GM12878 (cell line): ENCODE measurements around the gene KDM6B. TPM values are rescaled to one million over a fixed set of nuclear protein-coding genes. Genes with fewer than 3 reads are reported as not detected.

Source experiments
- ATAC-seq: fragments of 200-7000 bp; cut with Tn5 transposase; 3 replicates; pipeline ENCODE4 v1.9.1; 2020; ENCODE audit warnings: mild to moderate bottlenecking, moderate library complexity
- BruUV-seq: library from RNA; stranded (reverse); fragments of 400-500 nt; replicated peaks from 2 replicates; lab custom pipeline; 2021; lab: Mats Ljungman, UMichigan
- CTCF ChIA-PET: fragments of 300-600 bp; sonication (Branson Sonifier 250); formaldehyde crosslinking; extraction: SDS; loops from one replicate; lab custom pipeline; 2021; ENCODE audit warnings: inconsistent platforms; lab: Yijun Ruan, JAX
- POLR2A ChIA-PET: fragments of 350-600 bp; formaldehyde crosslinking; extraction: SDS; loops from one replicate; lab custom pipeline; 2021; ENCODE audit warnings: inconsistent platforms; lab: Charles Lee
- RAD21 ChIA-PET: fragments of 300-600 bp; sonication (Branson Sonifier 250); formaldehyde crosslinking; loops from one replicate; lab custom pipeline; 2023; ENCODE audit warnings: antibody characterized with exemption; ENCODE audit not compliant: unreplicated experiment; lab: Charles Lee
- SMC1A ChIA-PET: fragments of 300-600 bp; sonication (Branson Sonifier 250); formaldehyde crosslinking; loops from one replicate; lab custom pipeline; 2023; ENCODE audit not compliant: unreplicated experiment, uncharacterized antibody; lab: Charles Lee
- DNase-seq: peaks from one replicate; pipeline ENCODE4 v3.0.0-alpha.2; 2011; ENCODE audit warnings: low read depth, low spot score
- FAIRE-seq: peaks from 3 replicates; lab custom pipeline; 2011; peaks lifted over from hg19 to GRCh38; lab: Jason Lieb, UNC
- H2AFZ ChIP-seq: 2 replicates; pipeline ENCODE4 v1.6.0; 2011; ENCODE audit warnings: low read depth, low read length, control low read depth; ENCODE audit not compliant: control insufficient read depth
- H3K27ac ChIP-seq: 2 replicates; pipeline ENCODE4 v1.5.1; 2011; ENCODE audit warnings: control low read depth; ENCODE audit not compliant: control insufficient read depth, insufficient read depth
- H3K27me3 ChIP-seq, 2 experiments: replicated peaks in 1 of 2; 2 replicates each; pipeline versions ENCODE4 v1.6.0 to v1.6.1; 2011; ENCODE audit warnings: low read length in 1 of 2; ENCODE audit not compliant: control insufficient read depth in 2 of 2, insufficient read depth in 2 of 2
- H3K36me3 ChIP-seq, 2 experiments: 2 replicates each; pipeline ENCODE4 v1.5.1; 2011; ENCODE audit warnings: low read length in 1 of 2; ENCODE audit not compliant: control insufficient read depth in 2 of 2, insufficient read depth in 2 of 2
- H3K4me1 ChIP-seq: 2 replicates; pipeline ENCODE4 v1.6.1; 2011; ENCODE audit warnings: mild to moderate bottlenecking, low read length, moderate library complexity, mixed read lengths; ENCODE audit not compliant: control insufficient read depth, insufficient read depth
- H3K4me2 ChIP-seq: 2 replicates; pipeline ENCODE4 v1.6.0; 2011; ENCODE audit warnings: control low read depth; ENCODE audit not compliant: control insufficient read depth, insufficient read depth
- H3K4me3 ChIP-seq: fragments of 200-600 bp; sonication (generic); 2 replicates; pipeline ENCODE4 v1.5.1; 2016
- H3K79me2 ChIP-seq: 2 replicates; pipeline ENCODE4 v1.6.0; 2011; ENCODE audit warnings: low read length; ENCODE audit not compliant: control insufficient read depth, insufficient read depth
- H3K9ac ChIP-seq: 2 replicates; pipeline ENCODE4 v1.8.0; 2011; ENCODE audit warnings: low read length, control low read depth, mixed read lengths; ENCODE audit not compliant: control insufficient read depth, insufficient read depth
- H3K9me3 ChIP-seq: replicated peaks from 3 replicates; pipeline ENCODE4 v1.5.1; 2011; ENCODE audit warnings: mild to moderate bottlenecking, low read length; ENCODE audit not compliant: control insufficient read depth, insufficient read depth
- H4K20me1 ChIP-seq: 2 replicates; pipeline ENCODE4 v1.6.0; 2011; ENCODE audit not compliant: control insufficient read depth, insufficient read depth
- CREB1 ChIP-seq: IDR thresholded peaks from 2 replicates; pipeline ENCODE4 v1.6.1; 2012; ENCODE audit warnings: low read depth, mild to moderate bottlenecking, inconsistent platforms
- CREM ChIP-seq: IDR thresholded peaks from 2 replicates; pipeline ENCODE4 v1.6.1; 2014; ENCODE audit warnings: antibody characterized with exemption, low read depth
- FOS ChIP-seq: IDR thresholded peaks from 3 replicates; pipeline ENCODE4 v1.6.1; 2011; ENCODE audit warnings: borderline replicate concordance; ENCODE audit not compliant: insufficient read length; ENCODE audit errors: extremely low read depth
- GABPA ChIP-seq: IDR thresholded peaks from 2 replicates; pipeline ENCODE4 v1.6.1; 2014; ENCODE audit warnings: antibody characterized with exemption, low read depth, mild to moderate bottlenecking, inconsistent platforms
- LARP7 ChIP-seq: fragments of 450-650 bp; IDR thresholded peaks from 2 replicates; pipeline ENCODE4 v1.6.1; 2017; ENCODE audit warnings: mild to moderate bottlenecking
- RAD21 ChIP-seq: IDR thresholded peaks from 2 replicates; pipeline ENCODE4 v1.6.1; 2011; ENCODE audit warnings: mild to moderate bottlenecking, low read depth, low read length, moderate library complexity; ENCODE audit not compliant: insufficient read depth
- SUZ12 ChIP-seq: fragments of 200-600 bp; sonication (generic); IDR thresholded peaks from one replicate; pipeline ENCODE4 v1.6.1; 2018; ENCODE audit warnings: antibody characterized with exemption, mild to moderate bottlenecking; ENCODE audit not compliant: unreplicated experiment
- TCF3 ChIP-seq: IDR thresholded peaks from 2 replicates; pipeline ENCODE4 v1.6.1; 2012; ENCODE audit warnings: low read depth, mild to moderate bottlenecking, low read length, borderline replicate concordance; ENCODE audit not compliant: insufficient read depth
- ZNF24 ChIP-seq: fragments of 450-650 bp; IDR thresholded peaks from 2 replicates; pipeline ENCODE4 v1.6.1; 2017; ENCODE audit warnings: antibody characterized with exemption, mild to moderate bottlenecking
- WGBS: methylation state at CpG from one replicate; pipeline ENCODE4 v1.1.6; 2016; ENCODE audit warnings: low lambda C conversion rate; ENCODE audit not compliant: insufficient replicate concordance, insufficient coverage; ENCODE audit errors: missing lambda C conversion rate; 5-methylcytosine and 5-hydroxymethylcytosine counted together
- in situ Hi-C: fragments of 300-500 bp; cut with MboI; formaldehyde crosslinking; loops from 9 replicates; pipeline ENCODE4 v1.14.3; 2018; ENCODE audit warnings: mixed read lengths
- intact Hi-C: fragments of 100-400 bp; cut with micrococcal nuclease; formaldehyde crosslinking; loops from one replicate; pipeline ENCODE4 v1.14.2; 2022; ENCODE audit not compliant: unreplicated experiment
- polyA plus RNA-seq, 11 experiments: library from polyadenylated mRNA; depleted of rRNA in 4 of 11; unstranded in 6 of 11; stranded (reverse) in 5 of 11; fragments of >200 nt; fragmentation: Nextera tagmentation in 4 of 11; fragmentation: Illumina TruSeq in 1 of 11; extraction: Ambion mirVana in 4 of 11; extraction: Trizol in 1 of 11; gene quantifications; 1 replicate in 1 of 11; 2 replicates in 10 of 11; pipeline versions ENCODE4 v1.2.1 to v1.2.3, GENCODE V29; 2011 to 2016; ENCODE audit warnings: inconsistent platforms in 2 of 11, missing spikeins in 2 of 11, low read depth in 1 of 11
- total RNA-seq, 4 experiments: library from RNA; depleted of rRNA in 3 of 4; stranded (reverse); fragments of >200 nt in 3 of 4; fragmentation: Illumina TruSeq in 1 of 4; extraction: Trizol in 1 of 4; gene quantifications; 2 replicates each; pipeline versions ENCODE4 v1.2.1 to v1.2.3, GENCODE V29; 2013 to 2021

The KDM6B gene
- total and polyA plus RNA-seq, 10 of the 15 experiments (the other 5 are each of a cell fraction or from before 2014, with no cell fraction given): 0.05 to 33.5 (median 2.3) TPM

DNA sequence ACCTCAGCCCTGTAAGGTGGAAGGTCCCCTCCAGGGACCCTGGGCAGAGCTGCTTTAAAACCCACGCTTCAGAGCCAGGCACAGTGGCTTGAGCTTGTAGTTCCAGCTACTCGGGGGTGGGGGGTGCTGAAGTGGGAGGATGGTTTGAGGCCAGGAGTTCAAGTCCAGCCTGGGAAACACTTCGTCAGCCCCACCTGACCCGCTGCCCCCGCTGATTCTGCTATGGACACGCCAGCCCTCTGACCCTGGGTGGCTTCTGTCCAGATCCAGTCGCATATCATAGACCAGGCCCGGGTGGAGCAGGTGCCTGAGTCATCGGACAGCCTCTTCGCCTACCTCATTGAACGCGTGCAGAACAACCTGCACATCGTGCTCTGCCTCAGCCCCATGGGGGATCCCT is 35.2 kb upstream of the KDM6B start:
- no peak overlapping the region for H2AFZ ChIP-seq
- no peak for DNase-seq
- SMC1A ChIA-PET: no interaction called here
- no peak overlapping the region for H3K27ac ChIP-seq
- H3K4me1 ChIP-seq: no peaks in the 10 kb centered on the region
- no peaks in the 10 kb centered on the region for H3K9me3 ChIP-seq
- no peak overlapping the region for H3K4me2 ChIP-seq
- POLR2A ChIA-PET: no interaction called here
- WGBS: 45% methylated on average over 13 of the region's 13 CpGs
- BruUV-seq: no TSS peak
- FAIRE-seq: no peak
- H3K27me3 ChIP-seq: no peaks in the 10 kb centered on the region
- CTCF ChIA-PET: interaction anchor here (0.6 kb wide), 1 partner anchor 184 kb away, joined by 4 read pairs; no protein-coding TSS in a partner anchor
- H3K36me3 ChIP-seq: no peaks in the 10 kb centered on the region
- intact Hi-C loops (no loop called here), in situ Hi-C loops (no loop called here)
- no peak overlapping the region for H3K9ac ChIP-seq
- H3K79me2 ChIP-seq: no peaks in the 10 kb centered on the region
- TF ChIP-seq LARP7: no peak
- no peak for TF ChIP-seq RAD21
- TF ChIP-seq ZNF24: no peak
- TF ChIP-seq, all 136 proteins: peak for 0
- H4K20me1 ChIP-seq: no peaks in the 10 kb centered on the region
- RAD21 ChIA-PET: no interaction called here
- H3K4me3 ChIP-seq: no peak overlapping the region
- ATAC-seq: no peak

DNA sequence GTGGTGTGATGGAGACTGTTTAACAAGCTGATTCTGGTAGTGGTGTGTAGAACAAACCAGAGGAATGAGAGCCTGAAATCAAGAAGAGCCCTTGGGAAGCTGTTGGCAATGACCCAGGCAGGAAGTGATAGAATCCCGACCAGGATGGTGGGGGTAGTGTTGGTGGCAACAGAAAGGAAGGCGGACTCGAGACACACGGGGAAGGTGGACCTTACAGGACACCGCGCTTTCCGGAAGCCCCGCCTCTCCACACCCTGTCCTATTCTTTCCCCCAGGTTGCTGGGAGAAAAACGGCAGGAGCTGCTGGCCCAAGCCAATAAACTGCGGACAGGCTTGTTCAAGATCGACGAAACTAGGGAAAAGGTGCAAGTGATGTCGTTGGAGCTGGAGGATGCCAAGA is 30.0 kb upstream of the KDM6B start:
- Histone ChIP-seq H2AFZ (no peak overlapping the region), H3K4me3 (no peak overlapping the region), H4K20me1 (no peaks in the 10 kb centered on the region), H3K9ac (no peak overlapping the region), H3K4me1 (no peaks in the 10 kb centered on the region), H3K79me2 (no peaks in the 10 kb centered on the region), H3K9me3 (no peaks in the 10 kb centered on the region), H3K27me3 (no peaks in the 10 kb centered on the region), H3K4me2 (no peak overlapping the region), H3K36me3 (no peaks in the 10 kb centered on the region), H3K27ac (no peak overlapping the region)
- ChIA-PET RAD21 (no interaction called here), CTCF (interaction anchor here (1.4 kb wide), 1 partner anchor 60 kb away, joined by 3 read pairs; no protein-coding TSS in a partner anchor), SMC1A (interaction anchor here (1.1 kb wide), 1 partner anchor 253 kb away, joined by 3 read pairs; no protein-coding TSS in a partner anchor)
- 73% methylated on average over 13 of the region's 13 CpGs for WGBS
- DNase-seq (no peak), ATAC-seq (no peak), FAIRE-seq (no peak)
- in situ Hi-C loops: no loop called here
- no TSS peak for BruUV-seq
- no peak for TF ChIP-seq CREM
- no peak for TF ChIP-seq TCF3
- TF ChIP-seq GABPA: no peak
- TF ChIP-seq FOS: no peak
- TF ChIP-seq SUZ12: no peak
- no peak for TF ChIP-seq CREB1
- TF ChIP-seq, all 136 proteins: peak for 0
- intact Hi-C loops: no loop called here
- POLR2A ChIA-PET: no interaction called here
